ENCODE results near the gene APLP1.

DNA sequence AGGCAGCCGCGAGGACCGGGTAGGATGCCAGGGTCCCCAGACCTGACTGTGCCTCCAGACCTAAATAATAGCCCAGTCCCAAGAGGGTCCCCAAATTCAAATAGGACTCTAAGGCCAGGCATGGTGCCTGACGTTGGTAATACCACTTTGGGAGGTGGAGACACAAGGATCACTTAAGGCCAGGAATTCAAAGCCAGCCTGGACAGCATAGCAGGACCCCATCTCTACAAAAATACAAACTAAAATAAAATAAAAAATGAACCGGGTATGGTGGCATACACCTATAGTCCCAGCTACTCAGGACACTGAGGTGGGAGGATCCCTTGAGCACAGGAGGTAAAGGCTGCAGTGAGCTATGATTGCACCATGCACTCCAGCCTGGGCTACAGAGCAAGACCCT, 5.4 kb upstream of the APLP1 start:
- TF ChIP-seq, protein P1, sequence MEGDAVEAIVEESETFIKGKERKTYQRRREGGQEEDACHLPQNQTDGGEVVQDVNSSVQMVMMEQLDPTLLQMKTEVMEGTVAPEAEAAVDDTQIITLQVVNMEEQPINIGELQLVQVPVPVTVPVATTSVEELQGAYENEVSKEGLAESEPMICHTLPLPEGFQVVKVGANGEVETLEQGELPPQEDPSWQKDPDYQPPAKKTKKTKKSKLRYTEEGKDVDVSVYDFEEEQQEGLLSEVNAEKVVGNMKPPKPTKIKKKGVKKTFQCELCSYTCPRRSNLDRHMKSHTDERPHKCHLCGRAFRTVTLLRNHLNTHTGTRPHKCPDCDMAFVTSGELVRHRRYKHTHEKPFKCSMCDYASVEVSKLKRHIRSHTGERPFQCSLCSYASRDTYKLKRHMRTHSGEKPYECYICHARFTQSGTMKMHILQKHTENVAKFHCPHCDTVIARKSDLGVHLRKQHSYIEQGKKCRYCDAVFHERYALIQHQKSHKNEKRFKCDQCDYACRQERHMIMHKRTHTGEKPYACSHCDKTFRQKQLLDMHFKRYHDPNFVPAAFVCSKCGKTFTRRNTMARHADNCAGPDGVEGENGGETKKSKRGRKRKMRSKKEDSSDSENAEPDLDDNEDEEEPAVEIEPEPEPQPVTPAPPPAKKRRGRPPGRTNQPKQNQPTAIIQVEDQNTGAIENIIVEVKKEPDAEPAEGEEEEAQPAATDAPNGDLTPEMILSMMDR (IDR thresholded peaks at IDR 0.05) = no peak
- no peak for TF ChIP-seq POLR2A (IDR thresholded peaks at IDR 0.05)

Data from right lobe of liver (tissue), 4 donors.